ENCODE data around the gene H1-8.

Gene H1-8

DNA sequence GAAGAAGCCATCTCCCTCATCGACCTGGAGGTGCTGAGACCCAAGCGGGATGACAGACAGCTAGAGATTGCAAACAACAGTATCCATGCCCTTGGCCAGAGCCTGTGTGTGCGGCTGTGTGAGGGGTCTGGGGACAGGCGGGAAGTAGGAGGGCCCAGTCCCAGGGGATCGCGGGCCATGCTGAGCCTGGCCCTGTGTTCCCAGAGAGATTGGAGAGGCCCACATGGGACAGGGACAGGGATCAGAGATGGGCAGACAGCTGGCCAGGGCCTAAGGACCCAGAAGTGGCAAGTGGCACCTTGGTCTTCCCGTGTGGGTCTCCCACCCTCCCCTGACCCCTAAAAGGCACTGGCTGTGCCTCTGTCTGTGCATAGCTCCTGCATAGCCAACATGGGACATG, 25.5 kb upstream of the H1-8 start:
- TF ChIP-seq, protein P1, sequence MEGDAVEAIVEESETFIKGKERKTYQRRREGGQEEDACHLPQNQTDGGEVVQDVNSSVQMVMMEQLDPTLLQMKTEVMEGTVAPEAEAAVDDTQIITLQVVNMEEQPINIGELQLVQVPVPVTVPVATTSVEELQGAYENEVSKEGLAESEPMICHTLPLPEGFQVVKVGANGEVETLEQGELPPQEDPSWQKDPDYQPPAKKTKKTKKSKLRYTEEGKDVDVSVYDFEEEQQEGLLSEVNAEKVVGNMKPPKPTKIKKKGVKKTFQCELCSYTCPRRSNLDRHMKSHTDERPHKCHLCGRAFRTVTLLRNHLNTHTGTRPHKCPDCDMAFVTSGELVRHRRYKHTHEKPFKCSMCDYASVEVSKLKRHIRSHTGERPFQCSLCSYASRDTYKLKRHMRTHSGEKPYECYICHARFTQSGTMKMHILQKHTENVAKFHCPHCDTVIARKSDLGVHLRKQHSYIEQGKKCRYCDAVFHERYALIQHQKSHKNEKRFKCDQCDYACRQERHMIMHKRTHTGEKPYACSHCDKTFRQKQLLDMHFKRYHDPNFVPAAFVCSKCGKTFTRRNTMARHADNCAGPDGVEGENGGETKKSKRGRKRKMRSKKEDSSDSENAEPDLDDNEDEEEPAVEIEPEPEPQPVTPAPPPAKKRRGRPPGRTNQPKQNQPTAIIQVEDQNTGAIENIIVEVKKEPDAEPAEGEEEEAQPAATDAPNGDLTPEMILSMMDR (IDR thresholded peaks at IDR 0.05; ENCODE audit: low read depth, low read length, missing control alignments): no peak
- no peak for DNase-seq (ENCODE audit: low read depth)
- no peak overlapping the region for H3K4me3 ChIP-seq (ENCODE audit: low read depth, low read length)
- in situ Hi-C loops (cut with HindIII; ENCODE audit: low sequenced_read_pairs): no loop called here

DNA sequence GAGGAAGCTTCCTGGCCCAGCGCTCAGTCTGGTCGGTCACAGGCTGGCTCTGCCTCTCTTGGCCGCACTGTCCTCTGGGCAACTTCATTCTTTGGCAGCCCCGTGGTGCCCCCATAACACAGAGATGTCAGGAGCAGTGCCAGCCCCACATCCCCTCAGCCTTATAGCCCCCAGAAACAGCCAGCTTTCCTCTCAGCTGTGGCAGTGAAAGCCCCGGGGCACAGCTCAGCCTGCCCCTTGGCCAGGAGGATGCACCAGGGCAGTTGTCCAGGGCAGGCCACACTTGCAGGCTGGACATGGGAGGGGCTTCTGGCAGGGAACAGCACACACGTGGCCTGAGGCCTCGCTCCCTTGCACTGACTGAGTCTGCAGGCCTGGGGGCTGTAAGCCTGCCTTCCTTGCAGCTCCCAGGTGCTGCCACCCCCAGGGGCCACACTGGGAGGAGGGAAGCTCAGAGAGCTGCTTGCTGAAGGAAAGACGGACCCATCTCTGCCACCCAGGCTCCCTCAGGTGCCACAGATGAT, 24.9 kb upstream of the H1-8 start:
- TF ChIP-seq, protein P1 (IDR thresholded peaks at IDR 0.05; ENCODE audit: low read depth, low read length, missing control alignments): no peak
- in situ Hi-C loops (cut with HindIII; ENCODE audit: low sequenced_read_pairs): no loop called here
- DNase-seq (ENCODE audit: low read depth): no peak
- H3K4me3 ChIP-seq (ENCODE audit: low read depth, low read length): no peak overlapping the region

DNA sequence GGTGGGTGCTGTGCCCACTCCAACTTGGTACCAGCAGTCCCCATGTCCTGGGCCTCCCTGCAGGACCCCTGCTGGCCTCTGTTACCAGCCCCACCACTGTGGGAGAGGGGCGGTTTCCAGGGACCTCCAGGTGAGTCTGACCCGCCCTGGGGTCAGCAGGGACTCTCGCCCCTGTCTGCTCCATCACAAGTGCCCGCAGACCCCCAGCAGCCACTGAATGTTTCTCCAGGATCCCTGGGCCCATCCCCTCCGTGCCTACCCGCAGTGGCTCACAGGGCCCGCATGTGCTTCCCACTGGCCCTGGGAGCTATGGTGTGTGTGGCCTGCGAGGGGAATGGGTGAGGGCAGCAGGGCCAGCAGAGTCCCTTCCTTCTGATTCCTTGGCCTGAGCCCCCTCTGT, 24.4 kb upstream of the H1-8 start:
- in situ Hi-C loops (cut with HindIII; ENCODE audit: low sequenced_read_pairs): no loop called here
- TF ChIP-seq, protein P1 (IDR thresholded peaks at IDR 0.05; ENCODE audit: low read depth, low read length, missing control alignments): no peak
- no peak overlapping the region for H3K4me3 ChIP-seq (ENCODE audit: low read depth, low read length)
- no peak for DNase-seq (ENCODE audit: low read depth)

DNA sequence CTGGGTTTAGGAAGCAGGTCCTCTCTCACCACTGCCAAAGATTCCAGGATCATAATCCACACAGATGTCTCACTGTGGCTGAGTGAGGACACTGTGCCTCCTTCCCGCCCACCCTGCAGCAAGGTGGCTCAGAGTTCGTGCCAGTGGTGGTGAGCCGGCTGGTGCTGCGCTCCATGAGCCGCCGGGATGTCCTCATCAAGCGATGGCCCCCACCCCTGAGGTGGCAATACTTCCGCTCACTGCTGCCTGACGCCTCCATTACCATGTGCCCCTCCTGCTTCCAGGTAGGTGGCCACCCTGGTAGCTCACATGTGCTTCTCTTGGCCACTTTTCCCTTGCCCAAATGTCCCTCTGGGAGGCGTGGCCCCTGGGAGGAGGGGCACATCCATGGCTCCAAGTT, 23.5 kb upstream of the H1-8 start:
- no peak for DNase-seq (ENCODE audit: low read depth)
- in situ Hi-C loops (cut with HindIII; ENCODE audit: low sequenced_read_pairs): no loop called here
- H3K4me3 ChIP-seq (ENCODE audit: low read depth, low read length): no peak overlapping the region
- TF ChIP-seq, protein P1 (IDR thresholded peaks at IDR 0.05; ENCODE audit: low read depth, low read length, missing control alignments): no peak

DNA sequence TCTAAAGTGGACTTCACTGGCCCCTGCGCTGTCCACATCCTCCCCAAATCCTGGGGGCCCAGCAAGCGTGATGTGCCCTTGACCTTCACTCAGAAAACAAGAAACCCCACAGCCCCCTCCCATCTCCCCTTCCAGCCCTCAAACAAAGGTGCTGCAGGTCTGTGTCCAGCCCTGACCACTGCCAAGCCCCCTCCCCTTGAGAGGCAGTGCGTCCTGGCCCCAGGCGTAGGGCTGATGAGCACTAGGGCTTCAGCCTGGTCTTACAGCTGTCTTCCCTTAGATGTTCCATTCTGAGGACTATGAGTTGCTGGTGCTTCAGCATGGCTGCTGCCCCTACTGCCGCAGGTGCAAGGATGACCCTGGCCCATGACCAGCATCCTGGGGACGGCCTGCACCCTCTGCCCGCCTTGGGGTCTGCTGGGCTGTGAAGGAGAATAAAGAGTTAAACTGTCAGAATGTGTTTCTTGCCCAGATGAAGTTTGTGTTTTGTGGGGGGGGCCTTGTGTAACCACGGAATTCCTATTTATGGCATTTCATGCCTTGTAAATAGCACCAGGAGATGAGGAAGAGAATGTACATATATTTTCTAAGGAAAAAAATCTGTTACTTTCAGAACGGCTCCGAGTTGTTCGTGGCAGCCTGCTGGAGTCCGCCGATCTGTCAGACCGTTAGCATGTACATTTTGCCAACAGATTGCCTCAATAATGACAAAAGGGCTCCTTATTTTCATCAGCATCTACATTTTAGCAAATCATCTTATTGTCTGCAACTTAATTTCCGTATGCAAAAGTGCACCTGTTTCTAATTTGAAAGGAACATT, 22.9 kb upstream of the H1-8 start:
- H3K4me3 ChIP-seq (ENCODE audit: low read depth, low read length): no peak overlapping the region
- TF ChIP-seq, protein P1 (IDR thresholded peaks at IDR 0.05; ENCODE audit: low read depth, low read length, missing control alignments): no peak

DNA sequence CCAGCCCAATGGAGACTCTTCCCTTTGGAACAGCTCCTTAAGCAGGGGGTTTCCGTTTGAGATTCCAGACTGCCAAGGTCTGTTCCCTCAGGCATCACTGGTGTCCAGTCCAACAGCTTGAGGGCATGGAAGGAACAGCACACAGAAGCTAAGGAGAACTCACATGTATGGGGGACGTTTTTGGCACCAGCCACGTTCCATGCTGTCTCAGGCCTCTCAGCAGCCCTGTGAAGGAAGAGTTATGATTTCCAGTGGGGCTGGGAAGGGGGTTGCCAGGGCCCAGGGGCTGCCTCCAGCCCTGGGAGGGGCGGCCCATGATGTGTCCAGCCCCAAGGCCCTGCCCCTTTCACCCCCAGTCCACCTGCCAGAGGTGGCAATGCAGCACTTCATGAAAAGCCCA, 22.0 kb upstream of the H1-8 start:
- in situ Hi-C loops (cut with HindIII; ENCODE audit: low sequenced_read_pairs): no loop called here
- TF ChIP-seq, protein P1 (IDR thresholded peaks at IDR 0.05; ENCODE audit: low read depth, low read length, missing control alignments): no peak
- DNase-seq (ENCODE audit: low read depth): no peak
- H3K4me3 ChIP-seq (ENCODE audit: low read depth, low read length): no peak overlapping the region

More for the DNA sequence above, 22.9 kb upstream of the H1-8 start:
- in situ Hi-C loops (cut with HindIII; ENCODE audit: low sequenced_read_pairs): no loop called here
- DNase-seq (ENCODE audit: low read depth): no peak
